ENCODE measurements around the gene PRLH.

GRCh38 chr2:237574467-237574866 is 8.1 kb downstream of the PRLH start:
- TF ChIP-seq CTCF (IDR thresholded peaks at IDR 0.05) (no peak), POLR2A (IDR thresholded peaks at IDR 0.05) (no peak)
